ENCODE results near the gene WWTR1. TPM values are rescaled to one million over a fixed set of nuclear protein-coding genes. Genes with fewer than 3 reads are reported as not detected.

WWTR1 gene
- total and polyA plus RNA-seq, 4 experiments from 2014 or later = 0.41 to 1.2 (median 1.1) TPM; not detected in 1

GRCh38 chr3:149475451-149476060, 182.3 kb downstream of the WWTR1 start:
- H3K9me3 Mint-ChIP-seq = peaks cover 0 to 1% (median 0%) of the 10 kb centered on the region in 8 donors

GRCh38 chr3:149474250-149474817, 183.5 kb downstream of the WWTR1 start, which contains the start of gene TM4SF4:
TM4SF4 (plus strand) TSS chr3:149474697; CDS start chr3:149474878, 181 bp downstream.
- Mint-ChIP-seq H3K27me3 (peaks cover 5 to 10% of the 10 kb centered on the region in 2 donors), H3K9me3 (peaks cover 0 to 1% (median 0%) of the 10 kb centered on the region in 8 donors), H3K4me1 (peaks cover 0 to 2% (median 0%) of the 10 kb centered on the region in 4 donors), H3K4me3 (no peak within 1 kb of the TSS), H3K27ac (no peak within 1 kb of the TSS), H3K36me3 (no peaks in the 10 kb centered on the region)
- H3K36me3 ChIP-seq (ENCODE audit: insufficient read depth, low read length) = no peaks in the 10 kb centered on the region
- ChIA-PET POLR2A (ENCODE audit: partially characterized antibody) (no interaction called here), CTCF (ENCODE audit: partially characterized antibody) (no interaction called here)
- no peaks in the 10 kb centered on the region for H3K9me3 ChIP-seq (ENCODE audit: control insufficient read depth in 1 of 2, low read length in 2 of 2)
- H3K27ac ChIP-seq (ENCODE audit: low read depth, low read length) = no peak within 1 kb of the TSS
- intact Hi-C loops (cut with micrococcal nuclease) = no loop called here
- no peak for DNase-seq
- no peak within 1 kb of the TSS for H3K4me3 ChIP-seq (ENCODE audit: low read length in 2 of 2)
- H3K27me3 ChIP-seq (ENCODE audit: insufficient read depth, low read length) = no peaks in the 10 kb centered on the region
- no peaks in the 10 kb centered on the region for H3K4me1 ChIP-seq (ENCODE audit: insufficient read depth, low read length)

More at GRCh38 chr3:149475451-149476060, 182.3 kb downstream of the WWTR1 start:
- H3K27ac ChIP-seq (ENCODE audit: low read depth, low read length) = no peak overlapping the region
- POLR2A ChIA-PET (ENCODE audit: partially characterized antibody) = no interaction called here
- intact Hi-C loops (cut with micrococcal nuclease) = no loop called here
- no peaks in the 10 kb centered on the region for H3K36me3 Mint-ChIP-seq
- no peaks in the 10 kb centered on the region for H3K4me1 ChIP-seq (ENCODE audit: insufficient read depth, low read length)
- H3K4me3 ChIP-seq (ENCODE audit: low read length in 2 of 2) = no peak overlapping the region
- H3K27me3 ChIP-seq (ENCODE audit: insufficient read depth, low read length) = no peaks in the 10 kb centered on the region
- no peak for DNase-seq
- H3K36me3 ChIP-seq (ENCODE audit: insufficient read depth, low read length) = no peaks in the 10 kb centered on the region
- H3K4me1 Mint-ChIP-seq = peaks cover 0 to 2% (median 0%) of the 10 kb centered on the region in 4 donors
- no peak overlapping the region for H3K4me3 Mint-ChIP-seq
- peaks cover 3 to 10% of the 10 kb centered on the region in 2 donors for H3K27me3 Mint-ChIP-seq
- CTCF ChIA-PET (ENCODE audit: partially characterized antibody) = interaction anchor here (0.8 kb wide), 1 partner anchor 9 kb away, joined by 3 read pairs; no protein-coding TSS in a partner anchor
- H3K27ac Mint-ChIP-seq = no peak overlapping the region
- no peaks in the 10 kb centered on the region for H3K9me3 ChIP-seq (ENCODE audit: control insufficient read depth in 1 of 2, low read length in 2 of 2)

- DNase-seq = no peak
- no peaks in the 10 kb centered on the region for H3K4me1 ChIP-seq (ENCODE audit: insufficient read depth, low read length)
- peaks cover 0 to 1% (median 0%) of the 10 kb centered on the region in 8 donors for H3K9me3 Mint-ChIP-seq
These were observed 184.2 kb downstream of the WWTR1 start for GRCh38 chr3:149473357-149474249.

GRCh38 chr3:149472030-149472797, 185.6 kb downstream of the WWTR1 start:
- intact Hi-C loops (cut with micrococcal nuclease) = no loop called here
- POLR2A ChIA-PET (ENCODE audit: partially characterized antibody) = no interaction called here

More at GRCh38 chr3:149473357-149474249, 184.2 kb downstream of the WWTR1 start:
- H3K27me3 Mint-ChIP-seq = peaks cover 4 to 9% of the 10 kb centered on the region in 2 donors
- Histone ChIP-seq H3K27me3 (ENCODE audit: insufficient read depth, low read length) (no peaks in the 10 kb centered on the region), H3K4me3 (ENCODE audit: low read length in 2 of 2) (no peak overlapping the region), H3K27ac (ENCODE audit: low read depth, low read length) (no peak overlapping the region), H3K36me3 (ENCODE audit: insufficient read depth, low read length) (no peaks in the 10 kb centered on the region), H3K9me3 (ENCODE audit: control insufficient read depth in 1 of 2, low read length in 2 of 2) (no peaks in the 10 kb centered on the region)
- no peaks in the 10 kb centered on the region for H3K36me3 Mint-ChIP-seq
- H3K27ac Mint-ChIP-seq = no peak overlapping the region
- no peak overlapping the region for H3K4me3 Mint-ChIP-seq
- ChIA-PET CTCF (ENCODE audit: partially characterized antibody) (no interaction called here), POLR2A (ENCODE audit: partially characterized antibody) (no interaction called here)
- H3K4me1 Mint-ChIP-seq = peaks cover 0 to 2% (median 0%) of the 10 kb centered on the region in 4 donors
- intact Hi-C loops (cut with micrococcal nuclease) = no loop called here

GRCh38 chr3:149470381-149470780, 187.4 kb downstream of the WWTR1 start:
- Histone ChIP-seq H3K27me3 (ENCODE audit: insufficient read depth, low read length) (no peaks in the 10 kb centered on the region), H3K27ac (ENCODE audit: low read depth, low read length) (no peak overlapping the region), H3K4me1 (ENCODE audit: insufficient read depth, low read length) (no peaks in the 10 kb centered on the region), H3K9me3 (ENCODE audit: control insufficient read depth in 1 of 2, low read length in 2 of 2) (no peaks in the 10 kb centered on the region), H3K4me3 (ENCODE audit: low read length in 2 of 2) (no peak overlapping the region), H3K36me3 (ENCODE audit: insufficient read depth, low read length) (no peaks in the 10 kb centered on the region)
- Mint-ChIP-seq H3K4me1 (peaks cover 0 to 2% (median 0%) of the 10 kb centered on the region in 4 donors), H3K36me3 (no peaks in the 10 kb centered on the region), H3K27me3 (peaks cover 2 to 6% of the 10 kb centered on the region in 2 donors), H3K9me3 (no peaks in the 10 kb centered on the region), H3K4me3 (no peak overlapping the region), H3K27ac (no peak overlapping the region)
- DNase-seq = no peak
- intact Hi-C loops (cut with micrococcal nuclease) = no loop called here
- ChIA-PET POLR2A (ENCODE audit: partially characterized antibody) (no interaction called here), CTCF (ENCODE audit: partially characterized antibody) (no interaction called here)

More at GRCh38 chr3:149472030-149472797, 185.6 kb downstream of the WWTR1 start:
- no peak for DNase-seq
- H3K27ac Mint-ChIP-seq = no peak overlapping the region
- H3K36me3 Mint-ChIP-seq = no peaks in the 10 kb centered on the region
- peaks cover 4 to 9% of the 10 kb centered on the region in 2 donors for H3K27me3 Mint-ChIP-seq
- peaks cover 0 to 2% (median 0%) of the 10 kb centered on the region in 4 donors for H3K4me1 Mint-ChIP-seq
- H3K9me3 Mint-ChIP-seq = peaks cover 0 to 1% (median 0%) of the 10 kb centered on the region in 8 donors
- CTCF ChIA-PET (ENCODE audit: partially characterized antibody) = no interaction called here
- Histone ChIP-seq H3K27ac (ENCODE audit: low read depth, low read length) (no peak overlapping the region), H3K27me3 (ENCODE audit: insufficient read depth, low read length) (no peaks in the 10 kb centered on the region), H3K9me3 (ENCODE audit: control insufficient read depth in 1 of 2, low read length in 2 of 2) (no peaks in the 10 kb centered on the region), H3K36me3 (ENCODE audit: insufficient read depth, low read length) (no peaks in the 10 kb centered on the region), H3K4me1 (ENCODE audit: insufficient read depth, low read length) (no peaks in the 10 kb centered on the region), H3K4me3 (ENCODE audit: low read length in 2 of 2) (no peak overlapping the region)
- no peak overlapping the region for H3K4me3 Mint-ChIP-seq

- CTCF ChIA-PET (ENCODE audit: partially characterized antibody) = no interaction called here
- Histone ChIP-seq H3K27me3 (ENCODE audit: insufficient read depth, low read length) (no peaks in the 10 kb centered on the region), H3K36me3 (ENCODE audit: insufficient read depth, low read length) (no peaks in the 10 kb centered on the region), H3K4me3 (ENCODE audit: low read length in 2 of 2) (no peak overlapping the region), H3K4me1 (ENCODE audit: insufficient read depth, low read length) (no peaks in the 10 kb centered on the region), H3K9me3 (ENCODE audit: control insufficient read depth in 1 of 2, low read length in 2 of 2) (no peaks in the 10 kb centered on the region), H3K27ac (ENCODE audit: low read depth, low read length) (no peak overlapping the region)
- POLR2A ChIA-PET (ENCODE audit: partially characterized antibody) = no interaction called here
- no peaks in the 10 kb centered on the region for H3K36me3 Mint-ChIP-seq
- no peak overlapping the region for H3K27ac Mint-ChIP-seq
- peaks cover 0 to 2% of the 10 kb centered on the region in 2 donors for H3K27me3 Mint-ChIP-seq
- H3K4me1 Mint-ChIP-seq = peaks cover 0 to 2% (median 0%) of the 10 kb centered on the region in 4 donors
- no peaks in the 10 kb centered on the region for H3K9me3 Mint-ChIP-seq
- H3K4me3 Mint-ChIP-seq = no peak overlapping the region
- intact Hi-C loops (cut with micrococcal nuclease) = no loop called here
- DNase-seq = no peak
These were observed 189.2 kb downstream of the WWTR1 start for GRCh38 chr3:149468504-149469212.
